ENCODE data around the gene TXNL4B.

The TXNL4B gene

GRCh38 chr16:72112906-72113615 is 19.6 kb upstream of the TXNL4B start:
- DNase-seq (ENCODE audit: low read depth in 4 of 4, low spot score in 1 of 4), result no peak

DNA sequence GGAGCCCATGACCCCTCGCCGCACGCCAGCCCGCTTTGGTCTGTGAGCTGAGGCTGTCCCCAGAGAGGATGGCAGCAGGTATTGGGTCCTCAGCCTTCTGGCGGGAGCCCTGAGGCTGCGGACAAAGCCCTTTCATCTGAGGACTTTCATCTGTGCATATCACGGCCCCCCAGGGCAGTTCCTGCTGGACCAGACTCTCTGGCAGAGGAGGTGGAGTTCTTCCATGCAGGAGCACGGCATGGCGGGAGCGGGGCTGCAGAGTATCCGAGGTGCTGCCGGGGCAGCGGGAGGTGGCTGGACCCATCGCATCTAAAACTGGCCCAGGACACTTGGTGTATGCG is 19.0 kb upstream of the TXNL4B start:
- DNase-seq (ENCODE audit: low read depth in 4 of 4, low spot score in 1 of 4), result no peak

DNA sequence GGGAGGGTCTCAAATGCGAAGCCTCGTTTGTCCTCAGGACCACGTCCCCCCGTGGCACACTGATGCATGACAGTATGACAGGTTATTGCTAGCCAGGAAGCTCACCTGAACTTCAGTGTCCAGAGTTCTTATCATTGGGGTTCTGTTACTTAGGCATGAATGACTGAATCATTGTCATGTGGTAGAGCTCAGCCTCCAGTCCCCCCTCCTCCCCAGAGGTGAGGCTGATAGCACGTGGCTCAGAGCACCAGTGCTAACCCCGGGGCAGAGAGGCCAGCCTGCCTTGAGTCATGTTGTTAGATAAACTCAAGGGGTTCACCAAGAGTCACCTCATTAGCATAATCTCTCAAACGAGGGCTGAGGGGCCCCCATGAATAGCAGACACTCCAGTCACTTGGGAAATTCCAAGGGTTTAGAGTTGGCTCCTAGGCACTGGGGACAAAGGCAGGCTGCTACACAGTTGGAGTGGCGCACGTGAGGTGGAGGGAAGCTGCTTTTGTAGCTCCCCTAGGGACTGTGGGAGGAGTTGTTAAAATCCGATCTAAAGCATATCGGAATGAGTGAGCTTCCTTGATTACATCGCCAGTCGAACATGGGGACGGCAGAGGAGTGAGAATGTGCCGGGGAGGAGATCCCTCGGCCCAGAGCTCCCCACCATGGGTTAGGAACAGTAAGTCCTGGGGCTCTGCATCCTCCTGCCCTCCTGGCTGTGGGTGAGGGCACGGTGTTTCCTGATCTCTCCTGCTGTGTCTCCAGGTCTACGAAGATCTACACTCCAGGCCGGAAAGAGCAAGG is 18.4 kb upstream of the TXNL4B start:
- no peak for DNase-seq (ENCODE audit: low read depth in 4 of 4, low spot score in 1 of 4)

- DNase-seq (ENCODE audit: low read depth in 4 of 4, low spot score in 1 of 4), result no peak
Measured at GRCh38 chr16:72110662-72111615, 17.5 kb upstream of the TXNL4B start.

- no peak for DNase-seq (ENCODE audit: low read depth in 4 of 4, low spot score in 1 of 4)
Measured at GRCh38 chr16:72109966-72110530, 16.6 kb upstream of the TXNL4B start.

DNA sequence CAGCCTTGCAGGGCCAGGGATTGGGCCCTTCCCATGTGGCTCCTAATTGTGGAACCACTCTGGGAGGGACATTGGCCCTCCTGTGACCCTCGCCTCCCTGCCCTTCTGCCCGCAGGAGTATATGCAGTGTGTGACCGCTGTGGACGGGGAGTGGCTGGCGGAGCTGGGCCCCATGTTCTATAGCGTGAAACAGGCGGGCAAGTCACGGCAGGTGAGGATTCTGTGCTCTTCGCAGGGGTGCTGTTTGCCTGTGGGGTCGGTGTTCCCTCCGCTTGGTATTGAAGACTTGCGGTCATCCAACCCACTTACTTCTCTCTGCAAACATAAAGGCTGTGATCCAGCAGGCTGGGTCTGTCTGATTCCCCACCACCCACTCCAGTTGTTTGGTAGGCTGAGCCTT is 15.9 kb upstream of the TXNL4B start:
- DNase-seq (ENCODE audit: low read depth in 4 of 4, low spot score in 1 of 4), result no peak

- no peak for DNase-seq (ENCODE audit: low read depth in 4 of 4, low spot score in 1 of 4)
Measured at GRCh38 chr16:72108353-72109102, 15.1 kb upstream of the TXNL4B start.

GRCh38 chr16:72107371-72107770 is 14.0 kb upstream of the TXNL4B start:
- no peak for DNase-seq (ENCODE audit: low read depth in 4 of 4, low spot score in 1 of 4)

DNA sequence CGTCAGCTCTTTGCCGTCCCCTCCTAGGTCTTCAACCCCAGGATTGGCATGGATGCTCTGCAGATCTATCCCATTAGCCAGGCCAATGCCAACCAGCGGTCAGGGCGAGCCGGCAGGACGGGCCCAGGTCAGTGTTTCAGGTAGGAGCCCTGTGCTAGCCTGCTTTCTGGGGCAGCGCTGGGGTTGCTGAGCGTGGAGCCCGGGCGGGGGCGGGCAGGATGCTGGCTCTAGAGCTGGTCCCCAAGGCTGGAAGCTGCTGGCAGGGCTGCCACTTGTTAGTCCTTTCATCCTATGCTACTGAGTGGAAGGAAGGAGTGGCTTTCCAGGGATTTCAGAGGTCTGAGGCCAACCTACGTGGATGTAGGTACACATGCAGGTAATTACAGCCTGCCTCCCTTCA is 12.6 kb upstream of the TXNL4B start:
- DNase-seq (ENCODE audit: low read depth in 4 of 4, low spot score in 1 of 4), result no peak

DNA sequence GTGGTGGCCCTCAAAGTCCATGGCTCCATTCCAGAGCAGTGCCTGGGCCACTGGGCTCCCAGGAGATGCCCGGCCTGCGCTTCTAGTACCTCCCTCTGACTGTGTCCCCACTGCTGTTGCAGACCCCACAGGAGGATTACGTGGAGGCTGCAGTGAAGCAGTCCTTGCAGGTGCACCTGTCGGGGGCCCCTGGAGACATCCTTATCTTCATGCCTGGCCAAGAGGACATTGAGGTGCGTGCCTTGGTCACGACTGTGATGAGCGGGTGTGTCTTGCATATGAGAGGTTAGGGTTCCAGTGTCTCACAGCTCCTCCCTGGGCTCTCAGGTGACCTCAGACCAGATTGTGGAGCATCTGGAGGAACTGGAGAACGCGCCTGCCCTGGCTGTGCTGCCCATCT is 11.5 kb upstream of the TXNL4B start:
- DNase-seq (ENCODE audit: low read depth in 4 of 4, low spot score in 1 of 4), result no peak

- no peak for DNase-seq (ENCODE audit: low read depth in 4 of 4, low spot score in 1 of 4)
Measured at GRCh38 chr16:72101195-72101594, 7.8 kb upstream of the TXNL4B start.

DNA sequence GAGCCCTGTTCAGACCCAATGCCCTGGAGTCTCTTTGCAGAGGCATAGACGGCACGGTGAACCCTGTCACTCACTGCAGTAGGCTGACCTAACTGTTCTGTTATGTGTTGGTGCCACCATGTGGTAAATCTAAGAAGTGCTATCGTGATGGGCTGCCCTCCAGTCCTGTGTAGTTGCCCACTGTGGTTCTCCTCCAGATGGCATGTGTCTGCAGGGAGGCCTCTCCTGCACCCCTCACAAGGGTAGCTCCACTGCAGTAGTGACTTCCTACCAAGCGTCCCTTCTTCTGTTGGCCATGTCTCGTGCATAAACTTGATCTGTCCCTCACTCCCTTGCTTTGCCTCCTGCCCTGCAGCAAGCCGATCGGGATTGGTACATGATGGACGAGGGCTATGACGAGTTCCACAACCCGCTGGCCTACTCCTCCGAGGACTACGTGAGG is 6.0 kb upstream of the TXNL4B start:
- peak in 2 of 4 experiments; percentile 6 to 23 for DNase-seq (ENCODE audit: low read depth in 4 of 4, low spot score in 1 of 4)

- no peak for DNase-seq (ENCODE audit: low read depth in 4 of 4, low spot score in 1 of 4)
Measured at GRCh38 chr16:72098936-72099335, 5.5 kb upstream of the TXNL4B start.

DNA sequence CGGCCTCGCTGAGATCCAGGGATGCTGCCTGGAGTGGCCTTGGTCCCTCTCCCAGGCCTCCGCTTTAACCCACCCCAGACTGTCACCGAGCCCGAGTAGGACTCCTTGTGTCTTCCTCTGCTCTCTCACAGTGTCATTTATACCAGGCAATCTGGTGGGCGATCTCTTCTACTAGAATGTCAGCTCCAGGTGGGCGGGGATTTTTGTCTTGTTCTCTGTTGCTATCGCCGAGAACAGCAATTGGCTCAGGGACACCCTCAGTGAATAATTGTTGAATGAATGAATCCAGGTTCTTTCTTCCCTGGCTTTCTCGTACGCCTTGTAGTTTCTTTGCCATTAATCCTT is 818 bp upstream of the TXNL4B start:
- DNase-seq (ENCODE audit: low read depth in 4 of 4, low spot score in 1 of 4), result peak in 2 of 4 experiments; percentile 19 to 21

DNA sequence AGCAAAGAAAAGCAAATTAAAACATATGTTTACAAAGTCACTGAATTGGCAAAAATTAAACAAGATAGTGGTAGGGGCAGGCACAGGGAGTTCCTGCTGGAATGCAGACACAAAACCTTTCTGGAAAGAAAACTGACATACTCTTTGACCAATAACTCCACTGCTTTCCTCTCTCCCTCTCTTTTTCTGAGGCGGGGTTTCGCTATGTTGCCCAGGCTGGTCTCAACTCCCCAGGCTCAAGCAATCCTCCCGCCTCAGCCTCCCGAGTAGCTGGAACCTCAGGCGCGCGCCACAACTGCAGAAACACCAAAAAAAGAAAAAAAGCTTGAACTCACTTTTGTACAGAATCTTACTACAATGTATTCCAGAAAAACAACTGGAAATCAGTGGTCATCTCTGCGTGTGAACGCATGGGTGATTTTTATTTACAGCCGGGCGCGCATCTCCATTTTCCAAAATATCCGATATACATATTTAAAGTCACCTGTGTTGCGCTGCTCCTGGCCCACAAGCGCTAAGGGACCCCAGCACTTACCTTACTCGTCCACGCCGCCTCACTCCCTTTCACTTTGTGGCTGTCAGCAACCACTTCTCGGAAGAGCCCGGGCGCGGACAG is 480 bp downstream of the TXNL4B start:
- DNase-seq (ENCODE audit: low read depth in 4 of 4, low spot score in 1 of 4), result no peak

DNA sequence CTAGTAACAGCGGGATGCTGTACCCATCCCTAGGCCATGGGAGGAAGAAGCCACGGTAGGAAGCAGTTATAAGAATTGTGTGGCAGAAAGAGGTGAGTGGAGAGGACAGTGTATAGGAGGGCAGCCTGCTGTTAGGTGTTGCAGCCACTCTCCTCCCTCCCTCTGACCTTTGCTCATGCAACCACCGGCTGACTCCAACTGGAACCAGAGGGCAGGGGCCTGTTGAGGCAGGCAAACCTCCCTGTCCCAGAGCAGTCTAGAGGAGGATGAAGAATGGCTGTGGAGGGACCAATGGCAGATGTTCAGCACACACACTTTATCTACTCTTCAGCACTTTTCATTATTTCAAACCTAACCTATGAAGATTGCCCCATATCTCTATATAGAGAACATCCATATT is 2.2 kb downstream of the TXNL4B start:
- DNase-seq (ENCODE audit: low read depth in 4 of 4, low spot score in 1 of 4), result no peak

DNA sequence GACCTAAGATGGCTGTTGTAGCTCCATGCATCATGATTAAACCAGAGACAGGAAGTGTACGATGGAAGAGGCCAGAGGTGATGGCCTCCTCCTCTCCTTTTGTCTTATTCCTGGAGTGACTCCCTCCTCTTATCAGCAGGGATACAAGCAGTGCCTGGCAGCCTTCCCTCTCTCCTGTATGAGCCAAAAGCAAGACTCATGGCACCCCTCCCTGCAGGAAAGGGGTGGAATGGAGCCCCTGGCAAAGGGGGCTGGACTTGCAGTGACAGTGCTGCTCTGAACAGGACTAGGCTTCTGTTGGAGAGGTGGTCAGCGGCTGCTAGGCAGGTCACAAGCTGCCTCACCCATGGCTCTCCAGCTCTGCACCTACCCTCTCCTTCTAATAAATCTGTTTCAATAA is 8.4 kb downstream of the TXNL4B start:
- DNase-seq (ENCODE audit: low read depth in 4 of 4, low spot score in 1 of 4), result no peak

GRCh38 chr16:72084445-72084844 is 9.0 kb downstream of the TXNL4B start:
- DNase-seq (ENCODE audit: low read depth in 4 of 4, low spot score in 1 of 4), result no peak

DNA sequence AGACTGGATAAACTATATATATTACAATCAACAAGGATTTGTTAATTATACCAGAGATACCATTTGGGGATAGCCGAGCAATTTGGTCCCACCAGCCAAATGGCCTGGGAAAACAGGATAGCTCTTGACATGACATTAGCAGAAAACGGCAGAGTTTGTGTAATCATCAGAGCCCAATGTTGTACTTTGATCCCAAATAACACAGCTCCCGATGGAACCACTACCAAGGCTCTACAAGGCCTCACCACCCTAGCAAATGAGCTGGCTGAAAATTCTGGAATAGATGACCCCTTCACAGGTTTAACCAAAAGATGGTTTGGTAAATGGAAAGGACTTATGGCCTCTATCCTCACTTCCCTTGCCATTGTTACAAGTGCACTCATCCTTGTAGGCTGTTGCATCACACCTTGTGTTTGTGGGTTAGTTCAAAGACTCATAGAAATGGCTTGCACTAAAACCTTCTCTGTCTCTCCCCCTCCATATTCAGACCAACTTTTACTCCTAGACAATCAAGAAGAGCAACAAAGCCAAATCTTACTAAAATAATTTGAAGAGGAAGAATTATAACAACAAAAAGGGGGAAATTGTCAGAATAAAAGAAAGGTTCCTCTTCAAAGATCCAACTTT is 9.5 kb downstream of the TXNL4B start:
- no peak for DNase-seq (ENCODE audit: low read depth in 4 of 4, low spot score in 1 of 4)

Measured in stimulated activated CD4-positive, alpha-beta T cell treated with anti-CD3 and anti-CD28 coated beads, Interleukin-1b, Interleukin-23, amount 100 ng/mL, for 24 hours (primary cell).